Activated T-cell treated with anti-CD3 and anti-CD28 coated beads, Interleukin-2, amount 50 U/mL, for 4 hours (primary cell): ENCODE measurements around the gene POLG. TPM values are rescaled to one million over a fixed set of nuclear protein-coding genes. Genes with fewer than 3 reads are reported as not detected.

Experiments
- total RNA-seq, 3 donors: library from RNA; stranded (reverse); gene quantifications; one replicate each; pipeline ENCODE4 v1.2.1, GENCODE V29; 2021

Gene POLG
- total RNA-seq, 3 donors from 2014 or later = 119 to 142 (median 119) TPM

Other genes starting within 250 kb of the POLG start
- gene ABHD2, start 246.4 kb downstream of the POLG start, total RNA-seq = 10 to 100 TPM; 48.9 to 72.6 (median 64.1) TPM
- not detected for gene RLBP1, start 113.2 kb downstream of the POLG start, total RNA-seq
- 10 to 100 TPM; 50.3 to 65.1 (median 52.6) TPM for gene FANCI, start 90.8 kb downstream of the POLG start, total RNA-seq
- not detected for gene RHCG, start 161.8 kb upstream of the POLG start, total RNA-seq
- gene TICRR, start 240.6 kb upstream of the POLG start, total RNA-seq = 1 to 10 TPM; 3.3 to 5.1 (median 4.5) TPM